Activated B cell treated with CpG ODN at 0.5 μM for 24 hours (primary cell): Measurements from ENCODE around the gene WASF2. TPM values are rescaled to one million over a fixed set of nuclear protein-coding genes. Genes with fewer than 3 reads are reported as not detected.
A peak's percentile ranks its signal among the peaks of the same experiment; 100 is the strongest.

Source experiments
- ATAC-seq: fragments of 200-7000 bp; cut with Tn5 transposase; one replicate; pipeline ENCODE4 v1.10.0; 2021; ENCODE audit warnings: low read depth, mild to moderate bottlenecking, moderate library complexity
- CTCF ChIA-PET: fragments of 350-600 bp; sonication (Branson Sonifier 250); formaldehyde crosslinking; loops from one replicate; lab custom pipeline; 2021; ENCODE audit warnings: antibody characterized with exemption; lab: Charles Lee
- POLR2A ChIA-PET: fragments of 350-600 bp; sonication (Branson Sonifier 250); formaldehyde crosslinking; loops from one replicate; lab custom pipeline; 2021; ENCODE audit warnings: antibody characterized with exemption; lab: Charles Lee
- DNase-seq: peaks from one replicate; pipeline ENCODE4 v3.0.0; 2022
- H3K27ac Mint-ChIP-seq: one replicate; pipeline ENCODE4 v1.8.0; 2020; ENCODE audit warnings: mixed read lengths
- H3K27me3 Mint-ChIP-seq: one replicate; pipeline ENCODE4 v1.8.0; 2021; ENCODE audit warnings: mixed read lengths
- H3K36me3 Mint-ChIP-seq: one replicate; pipeline ENCODE4 v1.8.0; 2021; ENCODE audit warnings: low read depth, mixed read lengths
- H3K4me1 Mint-ChIP-seq: one replicate; pipeline ENCODE4 v1.8.0; 2021; ENCODE audit warnings: mixed read lengths
- H3K4me3 Mint-ChIP-seq: one replicate; pipeline ENCODE4 v1.8.0; 2020; ENCODE audit warnings: mild to moderate bottlenecking, mixed read lengths
- H3K9me3 Mint-ChIP-seq: one replicate; pipeline ENCODE4 v1.8.0; 2020; ENCODE audit warnings: mixed read lengths
- intact Hi-C: fragments of 100-400 bp; cut with micrococcal nuclease; formaldehyde crosslinking; loops from one replicate; pipeline ENCODE4 v1.15.1; 2024
- total RNA-seq: library from RNA; stranded (reverse); gene quantifications from 2 replicates; pipeline ENCODE4 v1.2.3, GENCODE V29; 2022
- TF ChIP-seq, protein P1 (sequence below): fragments of 200-600 bp; IDR thresholded peaks from one replicate; pipeline ENCODE4 v1.8.0; 2022; ENCODE audit warnings: antibody characterized with exemption, mild to moderate bottlenecking

The WASF2 gene
- total RNA-seq, 1 donor from 2014 or later, result 137 TPM

DNA sequence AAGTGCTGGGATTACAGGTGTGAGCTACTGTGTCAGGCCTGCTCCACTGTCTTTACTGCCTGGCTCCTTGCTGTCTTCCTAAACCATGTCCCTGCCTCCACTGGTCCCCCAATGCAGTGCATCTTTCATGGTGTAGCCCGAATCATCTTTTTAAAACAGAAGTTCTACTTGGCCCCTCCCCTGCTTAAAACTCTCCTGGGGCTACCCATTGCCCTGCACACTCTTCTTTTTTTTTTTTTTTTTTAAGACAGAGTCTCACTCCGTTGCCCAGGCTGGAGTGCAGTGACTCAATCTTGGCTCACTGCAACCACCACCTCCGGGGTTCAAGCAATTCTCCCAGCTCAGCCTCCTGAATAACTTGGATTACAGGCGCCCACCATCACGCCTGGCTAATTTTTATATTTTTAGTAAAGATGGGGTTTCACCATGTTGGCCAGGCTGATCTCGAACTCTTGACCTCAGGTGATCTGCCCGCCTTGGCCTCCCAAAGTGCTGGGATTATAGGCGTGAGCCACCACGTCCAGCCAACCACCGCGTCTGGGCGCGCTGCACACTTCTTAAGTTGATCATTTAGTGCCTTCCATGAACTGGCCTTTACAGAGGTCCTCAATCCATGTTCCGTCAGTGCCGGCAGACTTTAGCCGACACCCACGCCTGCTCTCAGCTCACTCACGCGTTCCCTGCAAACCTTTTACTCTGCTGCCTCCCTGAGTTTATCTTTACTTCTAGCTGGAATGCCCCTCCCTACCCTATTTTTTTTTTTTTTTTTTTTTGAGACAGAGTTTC, 117.8 kb downstream of the WASF2 start:
- no peaks in the 10 kb centered on the region for H3K36me3 Mint-ChIP-seq
- POLR2A ChIA-PET, result interaction anchor here (0.7 kb wide), 1 partner anchor 18 kb away, joined by 6 read pairs; no protein-coding TSS in a partner anchor
- no peaks in the 10 kb centered on the region for H3K9me3 Mint-ChIP-seq
- H3K4me1 Mint-ChIP-seq, result peaks cover 46% of the 10 kb centered on the region
- ATAC-seq, result peak; percentile 63
- peak overlapping the region; percentile 8 for H3K27ac Mint-ChIP-seq
- TF ChIP-seq, protein P1, sequence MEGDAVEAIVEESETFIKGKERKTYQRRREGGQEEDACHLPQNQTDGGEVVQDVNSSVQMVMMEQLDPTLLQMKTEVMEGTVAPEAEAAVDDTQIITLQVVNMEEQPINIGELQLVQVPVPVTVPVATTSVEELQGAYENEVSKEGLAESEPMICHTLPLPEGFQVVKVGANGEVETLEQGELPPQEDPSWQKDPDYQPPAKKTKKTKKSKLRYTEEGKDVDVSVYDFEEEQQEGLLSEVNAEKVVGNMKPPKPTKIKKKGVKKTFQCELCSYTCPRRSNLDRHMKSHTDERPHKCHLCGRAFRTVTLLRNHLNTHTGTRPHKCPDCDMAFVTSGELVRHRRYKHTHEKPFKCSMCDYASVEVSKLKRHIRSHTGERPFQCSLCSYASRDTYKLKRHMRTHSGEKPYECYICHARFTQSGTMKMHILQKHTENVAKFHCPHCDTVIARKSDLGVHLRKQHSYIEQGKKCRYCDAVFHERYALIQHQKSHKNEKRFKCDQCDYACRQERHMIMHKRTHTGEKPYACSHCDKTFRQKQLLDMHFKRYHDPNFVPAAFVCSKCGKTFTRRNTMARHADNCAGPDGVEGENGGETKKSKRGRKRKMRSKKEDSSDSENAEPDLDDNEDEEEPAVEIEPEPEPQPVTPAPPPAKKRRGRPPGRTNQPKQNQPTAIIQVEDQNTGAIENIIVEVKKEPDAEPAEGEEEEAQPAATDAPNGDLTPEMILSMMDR, result no peak
- DNase-seq, result no peak
- CTCF ChIA-PET, result interaction anchor here (2.1 kb wide), 1 partner anchor 15 kb away, joined by 6 read pairs; no protein-coding TSS in a partner anchor
- intact Hi-C loops, result loop anchor here (2.0 kb wide), 1 partner anchor 15 kb away; no protein-coding TSS in a partner anchor
- no peak overlapping the region for H3K4me3 Mint-ChIP-seq
- no peaks in the 10 kb centered on the region for H3K27me3 Mint-ChIP-seq

DNA sequence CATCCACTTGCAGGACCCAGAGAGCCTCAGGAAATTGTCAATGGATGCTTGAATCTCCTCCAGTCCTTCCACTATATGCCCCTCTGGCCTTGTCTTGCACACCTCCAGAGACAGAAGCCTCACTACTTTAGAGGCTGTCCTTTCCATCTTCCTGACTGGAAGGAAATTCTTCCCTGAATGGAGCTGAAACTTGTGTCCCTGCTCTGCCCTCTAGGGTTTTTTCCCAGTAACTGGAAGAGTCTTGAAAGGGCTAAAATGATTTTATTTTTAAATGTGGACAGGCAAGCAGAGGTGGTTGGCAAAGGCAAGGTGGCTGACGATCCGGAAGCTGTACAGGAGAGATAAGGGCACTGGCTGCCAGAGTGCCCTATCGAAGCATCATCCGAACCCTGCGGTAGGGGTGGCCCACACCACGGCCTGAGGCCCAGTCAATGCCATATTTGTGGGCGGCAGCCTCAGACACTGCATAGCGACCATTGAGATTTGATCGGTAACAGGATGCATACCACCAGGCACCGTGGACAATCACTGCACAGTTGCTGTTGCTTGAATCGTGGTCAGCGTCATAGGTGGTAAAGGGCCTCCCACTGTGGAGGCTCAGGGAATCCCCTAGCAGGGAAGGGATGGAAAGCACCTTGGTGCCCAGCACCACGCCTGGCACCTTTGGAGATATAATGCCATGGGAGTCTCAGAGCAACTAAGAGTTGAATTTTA, 120.9 kb downstream of the WASF2 start:
- TF ChIP-seq, protein P1, result no peak
- ATAC-seq (no peak), DNase-seq (no peak)
- CTCF ChIA-PET, result interaction anchor here (0.7 to 2.2 kb wide), 3 partner anchors 12 to 200 kb away, joined by 3 to 11 read pairs (median 3); no protein-coding TSS in a partner anchor
- Mint-ChIP-seq H3K36me3 (no peaks in the 10 kb centered on the region), H3K27me3 (no peaks in the 10 kb centered on the region), H3K4me1 (peaks cover 70% of the 10 kb centered on the region), H3K27ac (peak overlapping the region; percentile 81), H3K9me3 (no peaks in the 10 kb centered on the region), H3K4me3 (peak overlapping the region; percentile 32)
- intact Hi-C loops, result loop anchor here (1.0 to 10.0 kb wide), 2 partner anchors 9 to 1084 kb away; partner anchors contain the start of gene SH3BGRL3
- POLR2A ChIA-PET, result interaction anchor here (0.7 kb wide), 1 partner anchor 23 kb away, joined by 6 read pairs; no protein-coding TSS in a partner anchor

DNA sequence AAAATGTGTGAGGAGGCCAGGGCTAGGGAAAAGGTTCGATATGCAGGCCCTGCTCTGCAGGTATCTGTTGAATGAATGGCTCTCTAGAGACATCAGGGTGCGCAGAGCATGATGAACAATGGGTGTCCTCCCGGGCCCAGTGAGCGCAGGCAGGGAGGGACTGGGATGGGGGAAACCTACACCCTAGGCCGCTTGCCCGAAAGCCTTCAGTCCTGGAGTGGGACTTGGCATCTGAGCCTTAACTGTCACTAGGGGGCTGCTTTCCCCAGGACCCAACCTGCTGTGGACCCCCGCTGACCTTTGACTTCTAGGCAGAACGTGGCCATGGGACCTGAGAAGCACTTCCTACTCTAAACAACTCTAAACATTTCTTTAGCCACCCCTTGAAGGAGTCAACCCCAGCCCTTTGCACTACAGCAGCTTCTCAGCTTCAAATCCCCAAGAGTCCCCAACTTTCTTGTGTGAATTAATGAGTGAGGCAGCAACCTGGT, 122.8 kb downstream of the WASF2 start:
- Mint-ChIP-seq H3K4me3 (peak overlapping the region; percentile 61), H3K36me3 (no peaks in the 10 kb centered on the region), H3K27ac (no peak overlapping the region), H3K4me1 (peaks cover 66% of the 10 kb centered on the region), H3K27me3 (no peaks in the 10 kb centered on the region), H3K9me3 (no peaks in the 10 kb centered on the region)
- intact Hi-C loops, result loop anchor here (10.0 kb wide), 1 partner anchor 1082 kb away; the partner anchor contains the start of gene SH3BGRL3
- CTCF ChIA-PET, result interaction anchor here (1.3 to 2.5 kb wide), 9 partner anchors 9 to 66 kb away, joined by 4 to 24 read pairs (median 6); no protein-coding TSS in a partner anchor
- ATAC-seq (no peak), DNase-seq (no peak)
- POLR2A ChIA-PET, result interaction anchor here (2.3 to 3.6 kb wide), 3 partner anchors 11 to 44 kb away, joined by 9 to 22 read pairs (median 16); partner anchors contain the start of genes SYTL1 and TMEM222
- TF ChIP-seq, protein P1, result no peak

DNA sequence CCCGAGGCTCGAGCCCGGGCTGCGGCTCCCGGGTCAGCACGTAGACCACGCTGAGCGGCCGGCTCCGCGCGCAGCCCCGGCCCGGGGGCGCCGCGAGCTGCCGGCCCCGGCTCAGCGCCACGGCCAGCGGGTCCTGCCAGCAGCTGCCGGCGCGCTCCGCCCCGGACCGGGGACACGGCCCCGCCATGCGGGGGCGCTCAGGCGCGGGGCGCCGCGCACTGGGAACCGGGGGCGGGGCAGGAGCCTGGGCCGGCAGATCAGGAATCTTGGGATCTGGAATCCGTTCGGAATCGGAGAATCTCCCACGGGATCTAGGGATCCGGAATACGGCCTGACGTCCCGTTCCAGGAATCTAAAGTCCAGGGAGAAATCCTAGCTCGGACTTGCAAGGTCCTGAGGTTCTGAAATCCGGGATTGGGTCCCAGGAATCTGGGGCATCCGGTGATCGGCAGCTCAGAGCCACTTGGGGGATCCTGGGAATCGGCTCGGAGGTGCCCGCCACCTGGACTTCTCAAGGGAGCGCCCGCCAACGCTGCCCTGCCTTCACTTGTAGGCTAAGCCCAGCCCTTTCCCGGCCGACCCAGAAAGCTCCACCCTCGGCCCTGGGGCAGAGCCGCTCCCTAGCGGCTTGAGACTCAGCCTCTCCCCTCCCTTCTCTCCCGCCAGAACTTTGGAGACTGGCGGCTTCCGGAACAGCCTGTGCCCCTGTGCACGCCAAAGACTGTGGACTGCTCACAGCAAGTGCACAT, 123.4 kb downstream of the WASF2 start, which contains the start of gene MAP3K6:
MAP3K6 (minus strand) TSS at position 551 of the 749 bp plus-strand sequence; CDS start at position 187, 364 bp downstream.
- DNase-seq (no peak), ATAC-seq (peak; percentile 19)
- TF ChIP-seq, protein P1, result no peak
- Mint-ChIP-seq H3K27ac (peak within 1 kb of the TSS; percentile 68), H3K4me1 (peaks cover 60% of the 10 kb centered on the region), H3K27me3 (no peaks in the 10 kb centered on the region), H3K9me3 (no peaks in the 10 kb centered on the region), H3K4me3 (peak within 1 kb of the TSS; percentile 91), H3K36me3 (no peaks in the 10 kb centered on the region)
- POLR2A ChIA-PET, result interaction anchor here (0.6 to 3.6 kb wide), 8 partner anchors 10 to 292 kb away, joined by 3 to 22 read pairs (median 8); partner anchors contain the start of genes SYTL1 and TMEM222
- intact Hi-C loops, result loop anchor here (10.0 kb wide), 1 partner anchor 1082 kb away; the partner anchor contains the start of gene SH3BGRL3
- CTCF ChIA-PET, result interaction anchor here (0.9 to 2.5 kb wide), 12 partner anchors 9 to 303 kb away, joined by 3 to 24 read pairs (median 5); partner anchors contain the start of gene AHDC1
